Testis (tissue), 3 donors: ENCODE data around the gene SLC2A10. TPM values are rescaled to one million over a fixed set of nuclear protein-coding genes. Genes with fewer than 3 reads are reported as not detected.

ENCODE experiments used
- DNase-seq: peaks from one replicate; pipeline ENCODE4 v3.0.0-alpha.2; 2019
- H3K27ac ChIP-seq, 2 donors: fragments of 200-600 bp; sonication (generic); one replicate each; pipeline ENCODE4 v1.5.1; 2019
- H3K27me3 ChIP-seq: fragments of 200-600 bp; sonication (generic); one replicate; pipeline ENCODE4 v1.5.1; 2019
- H3K36me3 ChIP-seq: fragments of 200-600 bp; sonication (generic); one replicate; pipeline ENCODE4 v1.5.1; 2017; ENCODE audit warnings: low read depth; ENCODE audit errors: missing control alignments
- H3K4me1 ChIP-seq: fragments of 200-600 bp; sonication (generic); one replicate; pipeline ENCODE4 v1.5.1; 2019
- H3K4me3 ChIP-seq, 2 donors: fragments of 200-600 bp; sonication (generic); one replicate each; pipeline ENCODE4 v1.5.1; 2017 to 2019
- H3K9me3 ChIP-seq: fragments of 200-600 bp; sonication (generic); one replicate; pipeline ENCODE4 v1.5.1; 2017
- CTCF ChIP-seq, 3 experiments: fragments of 450-650 bp in 2 of 3; fragments of 200-600 bp in 1 of 3; sonication (generic) in 1 of 3; IDR thresholded peaks; one replicate each; pipeline ENCODE4 v1.5.1; 2016 to 2019; ENCODE audit warnings: antibody characterized with exemption in 3 of 3, mild to moderate bottlenecking in 2 of 3, moderate library complexity in 1 of 3
- POLR2A ChIP-seq: fragments of 450-650 bp; IDR thresholded peaks from one replicate; pipeline ENCODE4 v1.6.1; 2017; ENCODE audit warnings: antibody characterized with exemption, mild to moderate bottlenecking, moderate library complexity
- WGBS, 2 donors: methylation state at CpG; one replicate each; pipeline ENCODE4 v1.1.5; 2018; 5-methylcytosine and 5-hydroxymethylcytosine counted together
- intact Hi-C: fragments of 100-400 bp; cut with DNase I; formaldehyde crosslinking; loops from one replicate; pipeline ENCODE4 v1.15.1; 2023; ENCODE audit warnings: low total_unique reads
- polyA plus RNA-seq: library from polyadenylated mRNA; stranded (reverse); fragments of 350-450 nt; fragmentation: Illumina TruSeq; extraction: RNeasy Lipid Tissue Mini Kit (QIAGEN cat#74804); gene quantifications from one replicate; pipeline ENCODE4 v1.2.3, GENCODE V29; 2014; ENCODE audit warnings: low read depth, low replicate concordance; ENCODE audit not compliant: insufficient read depth
- total RNA-seq, 2 donors: library from RNA; depleted of rRNA; stranded (reverse); fragments of >200 nt; gene quantifications; one replicate each; pipeline ENCODE4 v1.2.3, GENCODE V29; 2016

Gene SLC2A10
- total and polyA plus RNA-seq, 3 donors from 2014 or later: 4.8 to 12.2 (median 12.0) TPM

- H3K27ac ChIP-seq: no peak overlapping the region
- intact Hi-C loops: no loop called here
Observed at GRCh38 chr20:46696791-46697279, 12.6 kb upstream of the SLC2A10 start.

GRCh38 chr20:46698788-46699187, 10.7 kb upstream of the SLC2A10 start:
- 90% methylated on average over 2 of the region's 2 CpGs for WGBS, 2 donors
- Histone ChIP-seq H3K27me3 (no peaks in the 10 kb centered on the region), H3K9me3 (no peaks in the 10 kb centered on the region), H3K4me1 (no peaks in the 10 kb centered on the region), H3K4me3 (no peak overlapping the region), H3K27ac (no peak overlapping the region), H3K36me3 (no peaks in the 10 kb centered on the region)
- TF ChIP-seq CTCF (IDR thresholded peaks at IDR 0.05) (no peak), POLR2A (no peak)
- DNase-seq: no peak
- intact Hi-C loops: no loop called here

More at GRCh38 chr20:46696791-46697279, 12.6 kb upstream of the SLC2A10 start:
- TF ChIP-seq POLR2A (no peak), CTCF (IDR thresholded peaks at IDR 0.05) (no peak)
- 79 to 85% methylated on average over 3 of the region's 3 CpGs for WGBS, 2 donors
- H3K36me3 ChIP-seq: no peaks in the 10 kb centered on the region
- no peaks in the 10 kb centered on the region for H3K9me3 ChIP-seq
- no peaks in the 10 kb centered on the region for H3K27me3 ChIP-seq
- DNase-seq: no peak
- no peaks in the 10 kb centered on the region for H3K4me1 ChIP-seq
- no peak overlapping the region for H3K4me3 ChIP-seq

- Histone ChIP-seq H3K4me1 (no peaks in the 10 kb centered on the region), H3K27me3 (no peaks in the 10 kb centered on the region), H3K27ac (no peak overlapping the region), H3K36me3 (no peaks in the 10 kb centered on the region), H3K9me3 (no peaks in the 10 kb centered on the region), H3K4me3 (no peak overlapping the region)
- TF ChIP-seq CTCF (IDR thresholded peaks at IDR 0.05) (peak in 1 of 3 experiments; percentile 11), POLR2A (no peak)
- intact Hi-C loops: no loop called here
- 61 to 64% methylated on average over 12 of the region's 12 CpGs for WGBS, 2 donors
- DNase-seq: no peak
Observed at GRCh38 chr20:46699651-46700359, 9.6 kb upstream of the SLC2A10 start.

- WGBS, 2 donors: 88 to 90% methylated on average over 6 of the region's 6 CpGs
- H3K4me1 ChIP-seq: no peaks in the 10 kb centered on the region
- no peak for DNase-seq
- intact Hi-C loops: no loop called here
- no peak overlapping the region for H3K27ac ChIP-seq
- no peaks in the 10 kb centered on the region for H3K9me3 ChIP-seq
- H3K36me3 ChIP-seq: no peaks in the 10 kb centered on the region
- no peak overlapping the region for H3K4me3 ChIP-seq
- TF ChIP-seq POLR2A (no peak), CTCF (IDR thresholded peaks at IDR 0.05) (no peak)
- H3K27me3 ChIP-seq: no peaks in the 10 kb centered on the region
Observed at GRCh38 chr20:46700481-46700880, 9.0 kb upstream of the SLC2A10 start.

GRCh38 chr20:46701057-46701456, 8.4 kb upstream of the SLC2A10 start:
- TF ChIP-seq POLR2A (no peak), CTCF (IDR thresholded peaks at IDR 0.05) (no peak)
- 85 to 87% methylated on average over 2 of the region's 2 CpGs for WGBS, 2 donors
- H3K4me1 ChIP-seq: no peaks in the 10 kb centered on the region
- no peak overlapping the region for H3K27ac ChIP-seq
- no peaks in the 10 kb centered on the region for H3K27me3 ChIP-seq
- no peak for DNase-seq
- H3K4me3 ChIP-seq: no peak overlapping the region
- no peaks in the 10 kb centered on the region for H3K36me3 ChIP-seq
- no peaks in the 10 kb centered on the region for H3K9me3 ChIP-seq
- intact Hi-C loops: no loop called here
